HCT116 (cell line): Measurements from ENCODE around the gene PLXNC1. TPM values are rescaled to one million over a fixed set of nuclear protein-coding genes. Genes with fewer than 3 reads are reported as not detected.

Experiments
- ATAC-seq: fragments of 200-7000 bp; cut with Tn5 transposase; 2 replicates; pipeline ENCODE4 v1.9.1; 2020; ENCODE audit warnings: mild to moderate bottlenecking, moderate library complexity
- BruUV-seq: library from RNA; stranded (reverse); fragments of 400-500 nt; replicated peaks from 2 replicates; lab custom pipeline; 2021; lab: Mats Ljungman, UMichigan
- CTCF ChIA-PET: fragments of 300-600 bp; sonication (Branson Sonifier 250); formaldehyde crosslinking; loops from one replicate; lab custom pipeline; 2021; ENCODE audit warnings: antibody characterized with exemption; lab: Charles Lee
- POLR2A ChIA-PET: fragments of 300-600, 350-600 bp; sonication (Branson Sonifier 250); formaldehyde crosslinking; loops from one replicate; lab custom pipeline; 2021; ENCODE audit warnings: antibody characterized with exemption; lab: Charles Lee
- RAD21 ChIA-PET, 2 experiments: fragments of 300-600 bp; sonication (Branson Sonifier 250); formaldehyde crosslinking; loops; one replicate each; lab custom pipeline; 2023; ENCODE audit warnings: low total read pairs in 2 of 2; ENCODE audit not compliant: uncharacterized antibody in 2 of 2, unreplicated experiment in 2 of 2, low non-redundant PET in 1 of 2; lab: Charles Lee
- DNase-seq: peaks from one replicate; pipeline ENCODE4 v3.0.0-alpha.2; 2010; ENCODE audit warnings: low read depth, low spot score
- H2AFZ ChIP-seq: fragments of 200-600 bp; shearing (Covaris generic), sonication (generic); 2 replicates; pipeline ENCODE4 v1.6.1; 2017; ENCODE audit warnings: low read depth, mixed run types, mixed read lengths, antibody characterized with exemption, low read length; ENCODE audit not compliant: poor library complexity, severe bottlenecking
- H3K27ac ChIP-seq: 2 replicates; pipeline ENCODE4 v1.5.1; 2012; ENCODE audit warnings: low read depth, low read length
- H3K27me3 ChIP-seq: fragments of 200-600 bp; sonication (generic); 2 replicates; pipeline ENCODE4 v1.6.1; 2016; ENCODE audit warnings: mixed run types, low read length, mixed read lengths; ENCODE audit not compliant: insufficient read depth
- H3K36me3 ChIP-seq, 2 experiments: fragments of 200-500 bp in 1 of 2; fragments of 200-600 bp in 1 of 2; sonication (Bioruptor generic) in 1 of 2; sonication (generic) in 1 of 2; 2 replicates each; pipeline versions ENCODE4 v1.5.1 to v1.6.1; 2014 to 2016; ENCODE audit warnings: low read length in 2 of 2, inconsistent platforms in 1 of 2, mixed read lengths in 1 of 2, mixed run types in 1 of 2; ENCODE audit not compliant: insufficient read depth in 2 of 2, control insufficient read depth in 1 of 2
- H3K4me1 ChIP-seq, 2 experiments: fragments of 200-600 bp in 1 of 2; sonication (generic) in 1 of 2; 2 replicates each; pipeline versions ENCODE4 v1.5.1 to v1.6.1; 2012 to 2017; ENCODE audit warnings: low read length in 2 of 2, inconsistent platforms in 1 of 2, mild to moderate bottlenecking in 1 of 2, mixed read lengths in 1 of 2, mixed run types in 1 of 2, moderate library complexity in 1 of 2; ENCODE audit not compliant: insufficient read depth in 2 of 2, control insufficient read depth in 1 of 2
- H3K4me2 ChIP-seq: fragments of 200-600 bp; sonication (generic); 2 replicates; pipeline ENCODE4 v1.6.1; 2017; ENCODE audit warnings: mixed run types, low read length, mixed read lengths
- H3K4me3 ChIP-seq, 2 experiments: fragments of 200-600 bp in 1 of 2; sonication (generic) in 1 of 2; replicated peaks in 1 of 2; 2 replicates each; pipeline ENCODE4 v1.5.1; 2011 to 2016; ENCODE audit warnings: low read length in 2 of 2, control low read depth in 1 of 2, low read depth in 1 of 2, mild to moderate bottlenecking in 1 of 2, mixed read lengths in 1 of 2, mixed run types in 1 of 2
- H3K79me2 ChIP-seq: fragments of 200-600 bp; sonication (generic); 2 replicates; pipeline ENCODE4 v1.6.1; 2017; ENCODE audit warnings: mild to moderate bottlenecking, mixed run types, low read length, moderate library complexity, mixed read lengths; ENCODE audit not compliant: insufficient read depth
- H3K9ac ChIP-seq: fragments of 200-600 bp; sonication (generic); 2 replicates; pipeline ENCODE4 v1.6.1; 2016; ENCODE audit warnings: low read length, mixed read lengths
- H3K9me2 ChIP-seq: fragments of 200-600 bp; sonication (generic), shearing (Covaris generic); 2 replicates; pipeline ENCODE4 v1.6.1; 2017; ENCODE audit warnings: mixed run types, mild to moderate bottlenecking, moderate library complexity; ENCODE audit not compliant: insufficient read depth
- H3K9me3 ChIP-seq, 2 experiments: fragments of 200-500 bp in 1 of 2; fragments of 200-600 bp in 1 of 2; sonication (Bioruptor generic) in 1 of 2; sonication (generic) in 1 of 2; 2 replicates each; pipeline ENCODE4 v1.6.1; 2014 to 2017; ENCODE audit warnings: low read length in 2 of 2, mixed read lengths in 2 of 2, inconsistent platforms in 1 of 2, low read depth in 1 of 2, mild to moderate bottlenecking in 1 of 2, mixed run types in 1 of 2, moderate library complexity in 1 of 2; ENCODE audit not compliant: control insufficient read depth in 1 of 2, insufficient read depth in 1 of 2
- H4K20me1 ChIP-seq: fragments of 200-600 bp; sonication (generic), shearing (Covaris generic); 2 replicates; pipeline ENCODE4 v1.6.1; 2017; ENCODE audit warnings: mixed run types, mild to moderate bottlenecking, moderate library complexity; ENCODE audit not compliant: insufficient read depth
- CEBPB ChIP-seq: IDR thresholded peaks from 2 replicates; pipeline ENCODE4 v1.6.1; 2012; ENCODE audit warnings: low read depth
- EZH2 ChIP-seq: fragments of 200-600 bp; sonication (generic); IDR thresholded peaks from 2 replicates; pipeline ENCODE4 v1.6.1; 2017; ENCODE audit warnings: antibody characterized with exemption, mixed run types
- EZH2phosphoT487 ChIP-seq: fragments of 200-600 bp; IDR thresholded peaks from 2 replicates; pipeline ENCODE4 v1.6.1; 2018; ENCODE audit warnings: antibody characterized with exemption, borderline replicate concordance
- FOSL1 ChIP-seq: IDR thresholded peaks from 2 replicates; pipeline ENCODE4 v1.6.1; 2012; ENCODE audit warnings: low read depth
- JUND ChIP-seq: IDR thresholded peaks from 2 replicates; pipeline ENCODE4 v1.6.1; 2012
- POLR2A ChIP-seq: IDR thresholded peaks from 2 replicates; pipeline ENCODE4 v1.7.0; 2011; ENCODE audit warnings: borderline replicate concordance; ENCODE audit not compliant: insufficient read depth, insufficient read length; ENCODE audit errors: extremely low read depth
- RAD21 ChIP-seq: IDR thresholded peaks from 2 replicates; pipeline ENCODE4 v1.6.1; 2012; ENCODE audit warnings: low read depth, mild to moderate bottlenecking
- SP1 ChIP-seq: IDR thresholded peaks from 2 replicates; pipeline ENCODE4 v1.6.1; 2012; ENCODE audit warnings: low read depth
- TCF7L2 ChIP-seq: IDR thresholded peaks from 2 replicates; pipeline ENCODE4 v1.7.0; 2011; ENCODE audit warnings: borderline replicate concordance, inconsistent platforms; ENCODE audit not compliant: insufficient read depth, insufficient read length; ENCODE audit errors: extremely low read depth
- YY1 ChIP-seq: IDR thresholded peaks from 2 replicates; pipeline ENCODE4 v1.6.1; 2011; ENCODE audit warnings: low read length, low read depth, moderate library complexity, mild to moderate bottlenecking; ENCODE audit not compliant: insufficient replicate concordance; ENCODE audit errors: extremely low read depth
- ZBTB33 ChIP-seq: IDR thresholded peaks from 2 replicates; pipeline ENCODE4 v1.6.1; 2011; ENCODE audit warnings: mild to moderate bottlenecking, low read length, moderate library complexity; ENCODE audit not compliant: insufficient replicate concordance; ENCODE audit errors: extremely low read depth
- ZNF274 ChIP-seq: fragments of 200-500 bp; sonication (Bioruptor generic); IDR thresholded peaks from 2 replicates; pipeline ENCODE4 v1.6.1; 2014; ENCODE audit warnings: mild to moderate bottlenecking, low read depth, low read length, inconsistent platforms
- intact Hi-C: fragments of 100-400 bp; cut with micrococcal nuclease; formaldehyde crosslinking; loops from 2 replicates; pipeline ENCODE4 v1.10.0; 2022
- total RNA-seq: library from RNA; stranded (reverse); gene quantifications from one replicate; pipeline ENCODE4 v1.2.1, GENCODE V29; 2021; ENCODE audit not compliant: unreplicated experiment

PLXNC1 gene
- total RNA-seq, 1 experiment from 2014 or later = 0.25 TPM

DNA sequence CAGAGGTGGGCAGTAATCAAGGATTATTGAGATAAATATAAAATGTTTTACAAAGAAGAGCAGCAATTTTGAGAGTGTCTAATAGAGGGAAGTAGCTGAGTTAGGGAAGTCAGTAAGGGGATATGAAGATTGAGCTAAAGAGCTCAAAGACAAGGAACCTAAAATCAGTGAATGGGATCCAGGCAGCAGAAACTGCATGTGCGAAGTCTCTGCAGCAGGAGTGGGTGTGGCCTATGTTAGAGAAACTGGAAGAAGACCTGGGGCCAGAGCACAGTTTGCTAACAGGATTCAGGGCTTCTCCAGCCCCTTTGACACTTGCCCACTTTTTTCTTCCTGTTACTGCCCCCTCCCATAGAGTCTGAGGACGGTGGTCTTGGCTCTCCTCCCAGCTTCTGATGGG is 36.3 kb upstream of the PLXNC1 start:
- intact Hi-C loops = no loop called here
- H3K4me3 ChIP-seq = no peak overlapping the region
- no peaks in the 10 kb centered on the region for H3K27me3 ChIP-seq
- POLR2A ChIA-PET = no interaction called here
- no peaks in the 10 kb centered on the region for H3K79me2 ChIP-seq
- CTCF ChIA-PET = interaction anchor here (0.9 to 2.7 kb wide), 2 partner anchors 10 to 609 kb away, joined by 3 to 14 read pairs; no protein-coding TSS in a partner anchor
- H3K27ac ChIP-seq = no peak overlapping the region
- RAD21 ChIA-PET = no interaction called here
- H3K9me2 ChIP-seq = no peaks in the 10 kb centered on the region
- H3K4me1 ChIP-seq = 0 out of 4 replicates have a peak, but pooled peaks cover 0 to 3% of the 10 kb centered on the region in 2 experiments
- H3K4me2 ChIP-seq = no peak overlapping the region
- TF ChIP-seq TCF7L2 = no peak
- TF ChIP-seq FOSL1 = no peak
- TF ChIP-seq ZBTB33 = no peak
- TF ChIP-seq YY1 = no peak
- no peak for TF ChIP-seq ZNF274
- TF ChIP-seq JUND = no peak
- no peak for TF ChIP-seq EZH2phosphoT487
- no peak for TF ChIP-seq EZH2
- TF ChIP-seq POLR2A = no peak
- no peak for TF ChIP-seq RAD21
- no peak for TF ChIP-seq CEBPB
- no peak for TF ChIP-seq SP1
- TF ChIP-seq, all 23 proteins: peak for 0
- DNase-seq (no peak), ATAC-seq (no peak)
- Histone ChIP-seq H3K36me3 (no peaks in the 10 kb centered on the region), H3K9me3 (no peaks in the 10 kb centered on the region), H3K9ac (no peak overlapping the region), H2AFZ (no peak overlapping the region), H4K20me1 (no peaks in the 10 kb centered on the region)
- no TSS peak for BruUV-seq
